IMR-90 (cell line): ENCODE data around the gene SMIM26. TPM values are rescaled to one million over a fixed set of nuclear protein-coding genes. Genes with fewer than 3 reads are reported as not detected.

Experiments used
- ATAC-seq: fragments of 200-7000 bp; cut with Tn5 transposase; 2 replicates; pipeline ENCODE4 v1.9.1; 2020; ENCODE audit warnings: low read depth, mild to moderate bottlenecking, moderate library complexity
- BruUV-seq: library from RNA; stranded (reverse); fragments of 400-500 nt; replicated peaks from 2 replicates; lab custom pipeline; 2021; lab: Mats Ljungman, UMichigan
- CTCF ChIA-PET: fragments of 300-600 bp; formaldehyde crosslinking; extraction: SDS; loops from one replicate; lab custom pipeline; 2021; ENCODE audit warnings: antibody characterized with exemption; lab: Yijun Ruan, JAX
- POLR2A ChIA-PET: fragments of 300-600 bp; sonication (Branson Sonifier 250); formaldehyde crosslinking; loops from one replicate; lab custom pipeline; 2022; ENCODE audit warnings: antibody characterized with exemption; ENCODE audit not compliant: unreplicated experiment; lab: Charles Lee
- DNase-seq: peaks from one replicate; pipeline ENCODE4 v3.0.0; 2013
- H2AFZ ChIP-seq: replicated peaks from 2 replicates; pipeline ENCODE3; 2013; ENCODE audit warnings: low read length, mild to moderate bottlenecking; ENCODE audit not compliant: poor library complexity
- H2AK5ac ChIP-seq: 2 replicates; pipeline ENCODE4 v1.6.1; 2013; ENCODE audit warnings: low read depth, low read length, inconsistent platforms
- H2AK9ac ChIP-seq: replicated peaks from 2 replicates; pipeline ENCODE3; 2013; ENCODE audit warnings: mild to moderate bottlenecking, low read depth, low read length, moderate library complexity; ENCODE audit not compliant: poor library complexity
- H2BK120ac ChIP-seq: 2 replicates; pipeline ENCODE4 v1.6.1; 2013; ENCODE audit warnings: low read depth, low read length, inconsistent platforms
- H2BK15ac ChIP-seq: 3 replicates; pipeline ENCODE4 v1.6.1; 2013; ENCODE audit warnings: low read depth, low read length, inconsistent platforms
- H2BK20ac ChIP-seq: 2 replicates; pipeline ENCODE4 v1.6.1; 2013; ENCODE audit warnings: low read depth, mild to moderate bottlenecking, inconsistent platforms, low read length, moderate library complexity
- H2BK5ac ChIP-seq: 2 replicates; pipeline ENCODE4 v1.6.1; 2013; ENCODE audit warnings: mild to moderate bottlenecking, low read depth, low read length, inconsistent platforms; ENCODE audit not compliant: poor library complexity, severe bottlenecking
- H3K14ac ChIP-seq: replicated peaks from 2 replicates; pipeline ENCODE4 v1.6.1; 2013; ENCODE audit warnings: low read depth, low read length, inconsistent platforms
- H3K18ac ChIP-seq: 2 replicates; pipeline ENCODE4 v1.6.1; 2013; ENCODE audit warnings: low read depth, low read length, control low read depth
- H3K23ac ChIP-seq: 2 replicates; pipeline ENCODE4 v1.6.1; 2013; ENCODE audit warnings: low read depth, low read length, inconsistent platforms
- H3K27ac ChIP-seq: 2 replicates; pipeline ENCODE4 v1.5.1; 2013; ENCODE audit warnings: mild to moderate bottlenecking, control low read depth, low read length; ENCODE audit not compliant: insufficient read depth
- H3K27me3 ChIP-seq: 2 replicates; pipeline ENCODE4 v1.6.1; 2013; ENCODE audit warnings: low read length; ENCODE audit not compliant: control insufficient read depth, insufficient read depth
- H3K36me3 ChIP-seq: 2 replicates; pipeline ENCODE4 v1.6.1; 2013; ENCODE audit warnings: low read length, mixed read lengths; ENCODE audit not compliant: control insufficient read depth, insufficient read depth
- H3K4ac ChIP-seq: 2 replicates; pipeline ENCODE4 v1.6.1; 2013; ENCODE audit warnings: low read depth, low read length, inconsistent platforms
- H3K4me1 ChIP-seq: 2 replicates; pipeline ENCODE4 v1.6.1; 2013; ENCODE audit warnings: low read length, mixed read lengths; ENCODE audit not compliant: control insufficient read depth, insufficient read depth
- H3K4me2 ChIP-seq: 2 replicates; pipeline ENCODE4 v1.6.1; 2013; ENCODE audit warnings: low read depth, mild to moderate bottlenecking, control low read depth, low read length, moderate library complexity
- H3K4me3 ChIP-seq: 2 replicates; pipeline ENCODE4 v1.5.1; 2013; ENCODE audit warnings: low read depth, mild to moderate bottlenecking, control low read depth, low read length, moderate library complexity; ENCODE audit not compliant: insufficient read depth
- H3K56ac ChIP-seq: 2 replicates; pipeline ENCODE4 v1.6.1; 2013; ENCODE audit warnings: low read length, inconsistent platforms; ENCODE audit not compliant: insufficient read depth; ENCODE audit errors: extremely low read depth
- H3K79me1 ChIP-seq, 2 experiments: 2 replicates each; pipeline ENCODE4 v1.6.1; 2013; ENCODE audit warnings: low read length in 2 of 2, inconsistent platforms in 1 of 2, low read depth in 1 of 2
- H3K9ac ChIP-seq: 2 replicates; pipeline ENCODE4 v1.6.1; 2013; ENCODE audit warnings: low read depth, low read length, control low read depth
- H3K9me1 ChIP-seq: 2 replicates; pipeline ENCODE4 v1.6.1; 2013; ENCODE audit warnings: low read length, inconsistent platforms; ENCODE audit not compliant: insufficient read depth
- H3K9me3 ChIP-seq: 2 replicates; pipeline ENCODE4 v1.6.1; 2013; ENCODE audit warnings: low read length; ENCODE audit not compliant: control insufficient read depth, insufficient read depth
- H4K20me1 ChIP-seq: 2 replicates; pipeline ENCODE4 v1.6.1; 2013; ENCODE audit warnings: low read length, inconsistent platforms; ENCODE audit not compliant: insufficient read depth
- H4K5ac ChIP-seq: 2 replicates; pipeline ENCODE4 v1.6.1; 2013; ENCODE audit warnings: mild to moderate bottlenecking, low read depth, low read length, control low read depth
- H4K8ac ChIP-seq, 2 experiments: 2 replicates each; pipeline ENCODE4 v1.6.1; 2013; ENCODE audit warnings: low read depth in 2 of 2, low read length in 2 of 2, control low read depth in 1 of 2, inconsistent platforms in 1 of 2
- H4K91ac ChIP-seq: 2 replicates; pipeline ENCODE4 v1.6.1; 2013; ENCODE audit warnings: low read depth, low read length, inconsistent platforms; ENCODE audit not compliant: insufficient read depth
- BHLHE40 ChIP-seq: fragments of 150-350 bp; IDR thresholded peaks from 2 replicates; pipeline ENCODE4 v1.6.1; 2016; ENCODE audit warnings: mild to moderate bottlenecking, low read depth, low read length
- CEBPB ChIP-seq: IDR thresholded peaks from 2 replicates; pipeline ENCODE4 v1.6.1; 2012; ENCODE audit warnings: low read depth, low read length, improper control_type of control experiment
- CHD1 ChIP-seq: IDR thresholded peaks from 2 replicates; pipeline ENCODE4 v1.6.1; 2012; ENCODE audit warnings: low read depth, low read length, improper control_type of control experiment
- ELK1 ChIP-seq: fragments of 150-350 bp; IDR thresholded peaks from 2 replicates; pipeline ENCODE4 v1.6.1; 2016; ENCODE audit warnings: low read depth, mild to moderate bottlenecking, low read length, moderate library complexity, borderline replicate concordance
- FOS ChIP-seq: fragments of 150-350 bp; IDR thresholded peaks from 2 replicates; pipeline ENCODE4 v1.6.1; 2016; ENCODE audit warnings: low read depth, low read length
- MAFK ChIP-seq: IDR thresholded peaks from 2 replicates; pipeline ENCODE4 v1.6.1; 2012; ENCODE audit warnings: low read depth, low read length, improper control_type of control experiment
- MAZ ChIP-seq: IDR thresholded peaks from 2 replicates; pipeline ENCODE4 v1.6.1; 2012; ENCODE audit warnings: low read depth, mild to moderate bottlenecking, low read length, improper control_type of control experiment, moderate library complexity, borderline replicate concordance
- MXI1 ChIP-seq: IDR thresholded peaks from 2 replicates; pipeline ENCODE4 v1.6.1; 2012; ENCODE audit warnings: low read depth, mild to moderate bottlenecking, low read length, moderate library complexity, borderline replicate concordance
- NFE2L2 ChIP-seq: fragments of 150-350 bp; IDR thresholded peaks from 2 replicates; pipeline ENCODE4 v1.6.1; 2016; ENCODE audit warnings: low read depth, mild to moderate bottlenecking, low read length
- POLR2A ChIP-seq: IDR thresholded peaks from 2 replicates; pipeline ENCODE4 v1.6.1; 2012; ENCODE audit warnings: mild to moderate bottlenecking, low read depth, low read length
- RAD21 ChIP-seq: IDR thresholded peaks from 2 replicates; pipeline ENCODE4 v1.6.1; 2012; ENCODE audit warnings: low read length, improper control_type of control experiment
- RCOR1 ChIP-seq: IDR thresholded peaks from 2 replicates; pipeline ENCODE4 v1.6.1; 2012; ENCODE audit warnings: mild to moderate bottlenecking, low read length, improper control_type of control experiment; ENCODE audit not compliant: insufficient replicate concordance
- RFX5 ChIP-seq: IDR thresholded peaks from 2 replicates; pipeline ENCODE4 v1.8.0; 2012; ENCODE audit warnings: low read depth, mild to moderate bottlenecking, low read length, moderate library complexity
- SMC3 ChIP-seq: fragments of 150-350 bp; IDR thresholded peaks from 2 replicates; pipeline ENCODE4 v1.6.1; 2016; ENCODE audit warnings: low read depth, mild to moderate bottlenecking, antibody characterized with exemption, low read length, moderate library complexity
- WGBS, 2 experiments: methylation state at CpG; one replicate each; pipeline versions ENCODE4 v1.1.5 to v1.1.7; 2013; ENCODE audit warnings: missing lambda C conversion rate in 2 of 2; ENCODE audit not compliant: insufficient read length in 1 of 2; ENCODE audit errors: extremely low coverage in 2 of 2; 5-methylcytosine and 5-hydroxymethylcytosine counted together
- dilution Hi-C: fragments of 300-500 bp; cut with HindIII; formaldehyde crosslinking; loops from one replicate; pipeline ENCODE4 v1.14.3; 2018; ENCODE audit warnings: low sequenced_read_pairs; ENCODE audit not compliant: unreplicated experiment
- in situ Hi-C: fragments of 300-500 bp; cut with MboI; formaldehyde crosslinking; loops from 3 replicates; pipeline ENCODE4 v1.14.3; 2019; ENCODE audit warnings: low sequenced_read_pairs, inconsistent platforms, mixed read lengths
- intact Hi-C: fragments of 100-400 bp; cut with micrococcal nuclease; formaldehyde crosslinking; loops from 2 replicates; pipeline ENCODE4 v1.10.0; 2022
- polyA plus RNA-seq, 3 experiments: library from polyadenylated mRNA; depleted of rRNA; stranded (reverse); fragments of >200 nt; gene quantifications; 2 replicates each; pipeline ENCODE4 v1.2.3, GENCODE V29; 2012; ENCODE audit warnings: low replicate concordance in 1 of 3
- total RNA-seq: library from RNA; depleted of rRNA; stranded (reverse); fragments of >200 nt; gene quantifications from 2 replicates; pipeline ENCODE4 v1.2.3, GENCODE V29; 2012
- TF ChIP-seq, protein P1 (sequence below): fragments of 150-350 bp; IDR thresholded peaks from 2 replicates; pipeline ENCODE4 v1.6.1; 2017; ENCODE audit warnings: mild to moderate bottlenecking, antibody characterized with exemption, low read length, low read depth
- TF ChIP-seq, protein P2 (sequence below): conservative IDR thresholded peaks from 2 replicates; pipeline ENCODE4 v1.5.1; 2012; ENCODE audit warnings: mild to moderate bottlenecking, low read depth, low read length, improper control_type of control experiment

The SMIM26 gene
- total and polyA plus RNA-seq, 2 of the 4 experiments (the other 2 are of a cell fraction) = 42.8 to 45.7 TPM

DNA sequence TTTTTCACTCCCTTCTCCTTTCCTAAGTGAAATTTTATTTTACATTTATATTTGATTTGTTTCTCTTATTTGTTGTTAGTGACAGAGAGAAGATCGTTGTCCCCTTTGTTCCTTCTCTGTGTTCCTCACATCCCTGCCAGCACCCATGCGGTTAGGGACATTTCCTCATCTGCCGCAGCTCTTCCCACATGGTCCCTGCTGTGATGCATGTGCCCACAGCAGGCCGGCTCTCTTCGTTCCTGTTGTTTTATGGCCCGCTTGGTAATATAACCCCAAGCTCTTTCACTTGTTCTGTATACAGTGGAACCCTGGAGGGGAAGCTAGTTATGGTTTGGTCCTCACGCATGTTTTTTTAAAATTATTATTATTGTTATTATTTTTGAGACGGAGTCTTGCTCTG lies 44.3 kb downstream of the SMIM26 start:
- Histone ChIP-seq H3K23ac (no peak overlapping the region), H2BK5ac (no peak overlapping the region), H3K79me1 (peaks cover 10 to 13% of the 10 kb centered on the region in 2 experiments; a peak in 2 of 4 replicates), H4K5ac (no peak overlapping the region), H3K14ac (no peak overlapping the region), H3K4me3 (no peak overlapping the region), H2BK120ac (no peak overlapping the region), H3K18ac (no peak overlapping the region), H2AK5ac (no peak overlapping the region), H4K20me1 (no peaks in the 10 kb centered on the region), H2AFZ (no peak overlapping the region), H2BK20ac (no peak overlapping the region), H2BK15ac (no peak overlapping the region), H3K4me2 (no peak overlapping the region), H2AK9ac (no peak overlapping the region), H3K9me3 (no peaks in the 10 kb centered on the region), H3K9me1 (peaks cover 9% of the 10 kb centered on the region), H3K9ac (no peak overlapping the region), H3K4me1 (0 out of 2 replicates have a peak, but pooled peaks cover 1% of the 10 kb centered on the region), H3K36me3 (no peaks in the 10 kb centered on the region; the same call in 1 of the 2 replicates), H3K56ac (no peak overlapping the region), H4K91ac (no peak overlapping the region), H3K27me3 (no peaks in the 10 kb centered on the region), H3K27ac (no peak overlapping the region), H3K4ac (no peak overlapping the region), H4K8ac (no peak overlapping the region)
- TF ChIP-seq, protein P1, sequence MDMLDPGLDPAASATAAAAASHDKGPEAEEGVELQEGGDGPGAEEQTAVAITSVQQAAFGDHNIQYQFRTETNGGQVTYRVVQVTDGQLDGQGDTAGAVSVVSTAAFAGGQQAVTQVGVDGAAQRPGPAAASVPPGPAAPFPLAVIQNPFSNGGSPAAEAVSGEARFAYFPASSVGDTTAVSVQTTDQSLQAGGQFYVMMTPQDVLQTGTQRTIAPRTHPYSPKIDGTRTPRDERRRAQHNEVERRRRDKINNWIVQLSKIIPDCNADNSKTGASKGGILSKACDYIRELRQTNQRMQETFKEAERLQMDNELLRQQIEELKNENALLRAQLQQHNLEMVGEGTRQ = no peak
- TF ChIP-seq FOS (no peak), RAD21 (no peak), NFE2L2 (no peak), BHLHE40 (no peak), CHD1 (no peak), MAFK (no peak), CEBPB (no peak), RFX5 (no peak), RCOR1 (no peak), SMC3 (no peak), POLR2A (no peak), MXI1 (no peak), MAZ (no peak), ELK1 (no peak)
- TF ChIP-seq, protein P2, sequence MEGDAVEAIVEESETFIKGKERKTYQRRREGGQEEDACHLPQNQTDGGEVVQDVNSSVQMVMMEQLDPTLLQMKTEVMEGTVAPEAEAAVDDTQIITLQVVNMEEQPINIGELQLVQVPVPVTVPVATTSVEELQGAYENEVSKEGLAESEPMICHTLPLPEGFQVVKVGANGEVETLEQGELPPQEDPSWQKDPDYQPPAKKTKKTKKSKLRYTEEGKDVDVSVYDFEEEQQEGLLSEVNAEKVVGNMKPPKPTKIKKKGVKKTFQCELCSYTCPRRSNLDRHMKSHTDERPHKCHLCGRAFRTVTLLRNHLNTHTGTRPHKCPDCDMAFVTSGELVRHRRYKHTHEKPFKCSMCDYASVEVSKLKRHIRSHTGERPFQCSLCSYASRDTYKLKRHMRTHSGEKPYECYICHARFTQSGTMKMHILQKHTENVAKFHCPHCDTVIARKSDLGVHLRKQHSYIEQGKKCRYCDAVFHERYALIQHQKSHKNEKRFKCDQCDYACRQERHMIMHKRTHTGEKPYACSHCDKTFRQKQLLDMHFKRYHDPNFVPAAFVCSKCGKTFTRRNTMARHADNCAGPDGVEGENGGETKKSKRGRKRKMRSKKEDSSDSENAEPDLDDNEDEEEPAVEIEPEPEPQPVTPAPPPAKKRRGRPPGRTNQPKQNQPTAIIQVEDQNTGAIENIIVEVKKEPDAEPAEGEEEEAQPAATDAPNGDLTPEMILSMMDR = no peak
- intact Hi-C loops (no loop called here), in situ Hi-C loops (no loop called here), dilution Hi-C loops (no loop called here)
- DNase-seq (no peak), ATAC-seq (no peak)
- ChIA-PET CTCF (no interaction called here), POLR2A (no interaction called here)
- WGBS, 2 experiments = no CpG with 5 or more reads among the region's 8 CpGs
- BruUV-seq = no TSS peak
